CD14-positive monocyte (primary cell): ENCODE measurements around the gene HCRT. TPM values are rescaled to one million over a fixed set of nuclear protein-coding genes. Genes with fewer than 3 reads are reported as not detected.
"Not testable (repeated sequence)": the region's sequence is repeated elsewhere in the genome, so short reads cannot be mapped to it uniquely, and the experiment has no call there.

Source experiments
- DNase-seq, 3 donors: peaks; one replicate each; pipeline ENCODE4 v3.0.0-alpha.2; 2011 to 2022
- H2AFZ ChIP-seq: 2 replicates; pipeline ENCODE4 v1.6.0; 2012; ENCODE audit warnings: mild to moderate bottlenecking, low read depth, low read length, inconsistent platforms; ENCODE audit not compliant: insufficient read depth, poor library complexity, severe bottlenecking
- H3K27ac ChIP-seq, 2 donors: 1 replicate in 1 of 2; 2 replicates in 1 of 2; pipeline ENCODE4 v1.5.1; 2012 to 2013; ENCODE audit warnings: low read length in 2 of 2, control low read depth in 1 of 2, inconsistent platforms in 1 of 2, low read depth in 1 of 2, mild to moderate bottlenecking in 1 of 2
- H3K27me3 ChIP-seq, 2 donors: one replicate each; pipeline versions ENCODE4 v1.6.0 to v1.6.1; 2011 to 2013; ENCODE audit warnings: low read length in 2 of 2; ENCODE audit not compliant: control insufficient read depth in 2 of 2, insufficient read depth in 2 of 2
- H3K36me3 ChIP-seq, 2 donors: replicated peaks in 1 of 2; 1 replicate in 1 of 2; 2 replicates in 1 of 2; pipeline versions ENCODE4 v1.5.1 to v1.6.1; 2012 to 2013; ENCODE audit warnings: low read length in 2 of 2, control low read depth in 1 of 2, inconsistent platforms in 1 of 2, mild to moderate bottlenecking in 1 of 2; ENCODE audit not compliant: insufficient read depth in 2 of 2, control insufficient read depth in 1 of 2
- H3K4me1 ChIP-seq, 2 donors: 1 replicate in 1 of 2; 2 replicates in 1 of 2; pipeline versions ENCODE4 v1.5.1 to v1.6.1; 2012 to 2013; ENCODE audit warnings: low read length in 2 of 2, control low read depth in 1 of 2, inconsistent platforms in 1 of 2, mild to moderate bottlenecking in 1 of 2, moderate library complexity in 1 of 2; ENCODE audit not compliant: insufficient read depth in 2 of 2, control insufficient read depth in 1 of 2
- H3K4me2 ChIP-seq: replicated peaks from 2 replicates; pipeline ENCODE3; 2012; ENCODE audit warnings: low read length, moderate library complexity, mild to moderate bottlenecking; ENCODE audit not compliant: poor library complexity, severe bottlenecking; ENCODE audit errors: extremely low read depth
- H3K4me3 ChIP-seq, 3 experiments: fragments of 200-600 bp in 1 of 3; sonication (generic) in 1 of 3; replicated peaks in 1 of 3; 1 replicate in 2 of 3; 2 replicates in 1 of 3; pipeline ENCODE4 v1.5.1; 2011 to 2013; ENCODE audit warnings: low read length in 3 of 3, mild to moderate bottlenecking in 3 of 3, control low read depth in 2 of 3, low read depth in 2 of 3, inconsistent platforms in 1 of 3, moderate library complexity in 1 of 3
- H3K79me2 ChIP-seq: 2 replicates; pipeline ENCODE4 v1.6.0; 2012; ENCODE audit warnings: mild to moderate bottlenecking, control low read depth, inconsistent platforms, low read length, moderate library complexity; ENCODE audit not compliant: insufficient read depth
- H3K9ac ChIP-seq: 2 replicates; pipeline ENCODE4 v1.6.0; 2017; ENCODE audit warnings: low read length, mild to moderate bottlenecking; ENCODE audit not compliant: insufficient read depth, poor library complexity, severe bottlenecking
- H3K9me3 ChIP-seq, 2 donors: replicated peaks in 1 of 2; 1 replicate in 1 of 2; 2 replicates in 1 of 2; pipeline versions ENCODE4 v1.5.1 to v1.6.1; 2012 to 2013; ENCODE audit warnings: low read length in 2 of 2, control low read depth in 1 of 2; ENCODE audit not compliant: control insufficient read depth in 1 of 2, insufficient read depth in 1 of 2
- H4K20me1 ChIP-seq: 2 replicates; pipeline ENCODE4 v1.6.0; 2012; ENCODE audit warnings: mild to moderate bottlenecking, low read length, control low read depth, moderate library complexity; ENCODE audit not compliant: insufficient read depth
- H3K27ac Mint-ChIP-seq, 7 donors: one replicate each; pipeline ENCODE4 v1.8.0; 2020; ENCODE audit warnings: mild to moderate bottlenecking in 7 of 7, mixed read lengths in 7 of 7, moderate library complexity in 6 of 7, inconsistent platforms in 2 of 7
- H3K27me3 Mint-ChIP-seq, 3 donors: one replicate each; pipeline ENCODE4 v1.8.0; 2021 to 2022; ENCODE audit warnings: low read depth in 3 of 3, mild to moderate bottlenecking in 3 of 3, mixed read lengths in 3 of 3, moderate library complexity in 3 of 3, inconsistent platforms in 1 of 3
- H3K36me3 Mint-ChIP-seq, 2 donors: one replicate each; pipeline ENCODE4 v1.8.0; 2020; ENCODE audit warnings: mixed read lengths in 2 of 2, inconsistent platforms in 1 of 2, mild to moderate bottlenecking in 1 of 2
- H3K4me1 Mint-ChIP-seq: one replicate; pipeline ENCODE4 v1.8.0; 2020; ENCODE audit warnings: mild to moderate bottlenecking, mixed read lengths
- H3K4me3 Mint-ChIP-seq, 2 donors: one replicate each; pipeline ENCODE4 v1.8.0; 2020; ENCODE audit warnings: mild to moderate bottlenecking in 2 of 2, mixed read lengths in 2 of 2, moderate library complexity in 1 of 2
- H3K9me3 Mint-ChIP-seq, 7 donors: one replicate each; pipeline ENCODE4 v1.8.0; 2020 to 2022; ENCODE audit warnings: mixed read lengths in 7 of 7, mild to moderate bottlenecking in 6 of 7, moderate library complexity in 6 of 7, inconsistent platforms in 2 of 7
- WGBS: methylation state at CpG from one replicate; pipeline ENCODE4 v1.1.5; 2013; ENCODE audit warnings: missing lambda C conversion rate; ENCODE audit not compliant: insufficient coverage; 5-methylcytosine and 5-hydroxymethylcytosine counted together
- intact Hi-C, 2 donors: fragments of 100-400 bp; cut with micrococcal nuclease; formaldehyde crosslinking; loops; one replicate each; pipeline versions ENCODE4 v1.15.0 to v1.15.1; 2023
- polyA plus RNA-seq, 3 donors: library from polyadenylated mRNA; depleted of rRNA in 1 of 3; unstranded in 2 of 3; stranded (reverse) in 1 of 3; fragments of 300-500 nt in 2 of 3; fragments of >200 nt in 1 of 3; fragmentation: Illumina TruSeq in 2 of 3; gene quantifications; 1 replicate in 2 of 3; 2 replicates in 1 of 3; pipeline ENCODE4 v1.2.3, GENCODE V29; 2012 to 2021
- TF ChIP-seq, protein P1 (sequence below): fragments of 200-600 bp; IDR thresholded peaks from one replicate; pipeline ENCODE4 v1.8.0; 2022; ENCODE audit warnings: antibody characterized with exemption, mild to moderate bottlenecking

The HCRT gene
- polyA plus RNA-seq, 3 donors = not detected

DNA sequence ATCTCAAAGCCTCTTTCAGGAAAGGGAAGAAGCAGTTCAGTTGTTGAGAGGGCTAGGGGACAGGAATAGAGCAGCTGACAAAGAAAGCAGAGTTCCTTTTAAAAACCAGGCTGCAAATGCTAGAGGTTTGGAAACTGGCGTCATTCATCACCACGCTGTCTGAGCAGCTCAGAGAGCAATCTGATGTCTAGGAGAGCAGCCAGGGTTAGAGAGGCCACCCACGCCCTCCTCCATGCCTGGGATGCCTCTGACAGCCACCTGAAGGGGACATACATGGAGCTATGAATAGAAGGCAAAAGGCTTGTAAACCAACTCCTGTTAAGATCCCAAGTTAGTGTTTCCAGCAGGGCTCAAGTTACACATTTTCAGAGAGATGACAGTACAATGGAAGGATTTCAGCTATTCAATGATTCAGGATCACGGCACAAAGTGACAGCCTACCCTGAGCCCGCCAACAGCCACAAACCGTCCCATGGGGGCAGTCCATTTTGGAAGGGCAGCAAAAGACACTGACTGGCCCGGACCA is 42.8 kb downstream of the HCRT start:
- no peaks in the 10 kb centered on the region for H3K9me3 ChIP-seq
- Mint-ChIP-seq H3K27me3 (no peaks in the 10 kb centered on the region), H3K4me3 (no peak overlapping the region), H3K36me3 (peaks cover 31 to 72% of the 10 kb centered on the region in 2 donors), H3K4me1 (peaks cover 33% of the 10 kb centered on the region), H3K9me3 (no peaks in the 10 kb centered on the region), H3K27ac (peak overlapping the region in 4 of 7 donors; percentile 12 to 55 (median 34))
- TF ChIP-seq, protein P1, sequence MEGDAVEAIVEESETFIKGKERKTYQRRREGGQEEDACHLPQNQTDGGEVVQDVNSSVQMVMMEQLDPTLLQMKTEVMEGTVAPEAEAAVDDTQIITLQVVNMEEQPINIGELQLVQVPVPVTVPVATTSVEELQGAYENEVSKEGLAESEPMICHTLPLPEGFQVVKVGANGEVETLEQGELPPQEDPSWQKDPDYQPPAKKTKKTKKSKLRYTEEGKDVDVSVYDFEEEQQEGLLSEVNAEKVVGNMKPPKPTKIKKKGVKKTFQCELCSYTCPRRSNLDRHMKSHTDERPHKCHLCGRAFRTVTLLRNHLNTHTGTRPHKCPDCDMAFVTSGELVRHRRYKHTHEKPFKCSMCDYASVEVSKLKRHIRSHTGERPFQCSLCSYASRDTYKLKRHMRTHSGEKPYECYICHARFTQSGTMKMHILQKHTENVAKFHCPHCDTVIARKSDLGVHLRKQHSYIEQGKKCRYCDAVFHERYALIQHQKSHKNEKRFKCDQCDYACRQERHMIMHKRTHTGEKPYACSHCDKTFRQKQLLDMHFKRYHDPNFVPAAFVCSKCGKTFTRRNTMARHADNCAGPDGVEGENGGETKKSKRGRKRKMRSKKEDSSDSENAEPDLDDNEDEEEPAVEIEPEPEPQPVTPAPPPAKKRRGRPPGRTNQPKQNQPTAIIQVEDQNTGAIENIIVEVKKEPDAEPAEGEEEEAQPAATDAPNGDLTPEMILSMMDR = no peak
- DNase-seq = no peak
- no peak overlapping the region for H3K9ac ChIP-seq
- no peaks in the 10 kb centered on the region for H3K27me3 ChIP-seq
- intact Hi-C loops = no loop called here
- peaks cover 39 to 87% of the 10 kb centered on the region in 2 donors for H3K36me3 ChIP-seq
- H3K4me1 ChIP-seq = peaks cover 0 to 10% of the 10 kb centered on the region in 2 donors
- peak overlapping the region in 1 of 2 donors; percentile 53 for H3K27ac ChIP-seq
- H3K4me2 ChIP-seq = no peak overlapping the region
- H4K20me1 ChIP-seq = peaks cover 97% of the 10 kb centered on the region
- WGBS = 92% methylated on average over 6 of the region's 7 CpGs
- H3K4me3 ChIP-seq = no peak overlapping the region
- peaks cover 98% of the 10 kb centered on the region for H3K79me2 ChIP-seq
- no peak overlapping the region for H2AFZ ChIP-seq

DNA sequence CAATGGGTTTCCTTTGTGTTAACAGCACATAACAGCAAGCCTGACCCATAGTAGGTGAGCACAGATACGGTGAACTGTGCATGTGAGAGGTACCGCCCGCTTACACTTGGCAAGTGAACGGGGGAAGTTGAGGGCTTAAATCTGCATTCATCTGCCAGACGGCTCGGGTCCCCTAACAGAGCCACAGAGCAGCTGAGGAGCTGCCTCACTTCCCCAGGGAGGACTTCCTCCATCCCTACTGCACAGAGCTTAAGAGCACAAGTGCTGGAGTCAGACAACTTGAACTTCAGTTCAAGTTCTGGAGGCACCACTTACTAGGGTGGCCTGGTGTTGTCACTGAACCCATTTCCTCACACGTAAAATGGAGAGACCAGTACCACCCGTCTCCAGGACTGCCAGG is 43.9 kb downstream of the HCRT start:
- no peak overlapping the region for H3K4me3 Mint-ChIP-seq

DNA sequence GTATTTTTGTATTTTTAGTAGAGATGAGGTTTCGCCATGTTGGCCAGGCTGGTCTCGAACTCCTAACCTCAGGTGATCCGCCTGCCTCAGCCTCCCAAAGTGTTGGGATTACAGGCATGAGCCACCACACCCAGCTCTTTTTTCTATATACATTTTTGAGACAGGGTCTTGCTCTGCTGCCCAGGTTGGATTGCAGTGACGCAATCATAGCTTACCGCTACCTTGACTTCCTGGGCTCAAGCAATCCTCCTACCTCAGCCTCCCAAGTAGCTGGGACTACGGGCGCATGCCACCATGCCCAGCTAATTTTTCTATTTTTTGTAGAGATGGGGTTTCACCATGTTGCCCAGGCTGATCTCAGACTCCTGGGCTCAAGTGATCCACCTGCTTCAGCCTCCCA is 44.6 kb downstream of the HCRT start:
- peaks cover 31 to 84% of the 10 kb centered on the region in 2 donors for H3K36me3 ChIP-seq
- peaks cover 48% of the 10 kb centered on the region for H3K4me1 Mint-ChIP-seq

More for the DNA sequence above, 43.9 kb downstream of the HCRT start:
- Histone ChIP-seq H3K4me3 (no peak overlapping the region), H3K4me2 (no peak overlapping the region), H3K9ac (no peak overlapping the region), H2AFZ (no peak overlapping the region), H3K79me2 (peaks cover 98% of the 10 kb centered on the region), H3K27ac (peak overlapping the region in 1 of 2 donors; percentile 45), H3K4me1 (peaks cover 5 to 21% of the 10 kb centered on the region in 2 donors), H4K20me1 (peaks cover 97% of the 10 kb centered on the region), H3K27me3 (no peaks in the 10 kb centered on the region), H3K36me3 (peaks cover 38 to 87% of the 10 kb centered on the region in 2 donors), H3K9me3 (no peaks in the 10 kb centered on the region)
- WGBS = 71% methylated on average over 1 of the region's 8 CpGs
- Mint-ChIP-seq H3K27ac (peak overlapping the region in 5 of 7 donors; percentile 12 to 83 (median 52)), H3K27me3 (no peaks in the 10 kb centered on the region), H3K36me3 (peaks cover 26 to 72% of the 10 kb centered on the region in 2 donors), H3K4me1 (peaks cover 41% of the 10 kb centered on the region), H3K9me3 (no peaks in the 10 kb centered on the region)
- intact Hi-C loops = no loop called here
- TF ChIP-seq, protein P1 = no peak
- no peak for DNase-seq

More for the DNA sequence above, 44.6 kb downstream of the HCRT start:
- H3K9me3 ChIP-seq, H3K27me3 ChIP-seq, intact Hi-C loops, H3K4me2 ChIP-seq, DNase-seq, H3K4me3 ChIP-seq, H2AFZ ChIP-seq, H3K9me3 Mint-ChIP-seq, H3K4me3 Mint-ChIP-seq, H3K9ac ChIP-seq, H3K27me3 Mint-ChIP-seq: not testable (repeated sequence)
- Histone ChIP-seq H3K79me2 (peaks cover 95% of the 10 kb centered on the region), H3K27ac (peak overlapping the region in 1 of 2 donors; percentile 45), H4K20me1 (peaks cover 96% of the 10 kb centered on the region), H3K4me1 (peaks cover 12 to 28% of the 10 kb centered on the region in 2 donors)
- 100% methylated on average over 1 of the region's 7 CpGs for WGBS
- H3K36me3 Mint-ChIP-seq = peaks cover 23 to 66% of the 10 kb centered on the region in 2 donors
- H3K27ac Mint-ChIP-seq = peak overlapping the region in 1 of 7 donors; percentile 28
